HCT116 (cell line): ENCODE data around the gene GTF2H2. TPM values are rescaled to one million over a fixed set of nuclear protein-coding genes. Genes with fewer than 3 reads are reported as not detected.
A peak's percentile ranks its signal among the peaks of the same experiment; 100 is the strongest.

Experiments used
- ATAC-seq: fragments of 200-7000 bp; cut with Tn5 transposase; 2 replicates; pipeline ENCODE4 v1.9.1; 2020; ENCODE audit warnings: mild to moderate bottlenecking, moderate library complexity
- BruUV-seq: library from RNA; stranded (reverse); fragments of 400-500 nt; replicated peaks from 2 replicates; lab custom pipeline; 2021; lab: Mats Ljungman, UMichigan
- CTCF ChIA-PET: fragments of 300-600 bp; sonication (Branson Sonifier 250); formaldehyde crosslinking; loops from one replicate; lab custom pipeline; 2021; ENCODE audit warnings: antibody characterized with exemption; lab: Charles Lee
- POLR2A ChIA-PET: fragments of 300-600, 350-600 bp; sonication (Branson Sonifier 250); formaldehyde crosslinking; loops from one replicate; lab custom pipeline; 2021; ENCODE audit warnings: antibody characterized with exemption; lab: Charles Lee
- RAD21 ChIA-PET, 2 experiments: fragments of 300-600 bp; sonication (Branson Sonifier 250); formaldehyde crosslinking; loops; one replicate each; lab custom pipeline; 2023; ENCODE audit warnings: low total read pairs in 2 of 2; ENCODE audit not compliant: uncharacterized antibody in 2 of 2, unreplicated experiment in 2 of 2, low non-redundant PET in 1 of 2; lab: Charles Lee
- DNase-seq: peaks from one replicate; pipeline ENCODE4 v3.0.0-alpha.2; 2010; ENCODE audit warnings: low read depth, low spot score
- H2AFZ ChIP-seq: fragments of 200-600 bp; shearing (Covaris generic), sonication (generic); 2 replicates; pipeline ENCODE4 v1.6.1; 2017; ENCODE audit warnings: low read depth, mixed run types, mixed read lengths, antibody characterized with exemption, low read length; ENCODE audit not compliant: poor library complexity, severe bottlenecking
- H3K27ac ChIP-seq: 2 replicates; pipeline ENCODE4 v1.5.1; 2012; ENCODE audit warnings: low read depth, low read length
- H3K27me3 ChIP-seq: fragments of 200-600 bp; sonication (generic); 2 replicates; pipeline ENCODE4 v1.6.1; 2016; ENCODE audit warnings: mixed run types, low read length, mixed read lengths; ENCODE audit not compliant: insufficient read depth
- H3K36me3 ChIP-seq, 2 experiments: fragments of 200-500 bp in 1 of 2; fragments of 200-600 bp in 1 of 2; sonication (Bioruptor generic) in 1 of 2; sonication (generic) in 1 of 2; 2 replicates each; pipeline versions ENCODE4 v1.5.1 to v1.6.1; 2014 to 2016; ENCODE audit warnings: low read length in 2 of 2, inconsistent platforms in 1 of 2, mixed read lengths in 1 of 2, mixed run types in 1 of 2; ENCODE audit not compliant: insufficient read depth in 2 of 2, control insufficient read depth in 1 of 2
- H3K4me1 ChIP-seq, 2 experiments: fragments of 200-600 bp in 1 of 2; sonication (generic) in 1 of 2; 2 replicates each; pipeline versions ENCODE4 v1.5.1 to v1.6.1; 2012 to 2017; ENCODE audit warnings: low read length in 2 of 2, inconsistent platforms in 1 of 2, mild to moderate bottlenecking in 1 of 2, mixed read lengths in 1 of 2, mixed run types in 1 of 2, moderate library complexity in 1 of 2; ENCODE audit not compliant: insufficient read depth in 2 of 2, control insufficient read depth in 1 of 2
- H3K4me2 ChIP-seq: fragments of 200-600 bp; sonication (generic); 2 replicates; pipeline ENCODE4 v1.6.1; 2017; ENCODE audit warnings: mixed run types, low read length, mixed read lengths
- H3K4me3 ChIP-seq, 2 experiments: fragments of 200-600 bp in 1 of 2; sonication (generic) in 1 of 2; replicated peaks in 1 of 2; 2 replicates each; pipeline ENCODE4 v1.5.1; 2011 to 2016; ENCODE audit warnings: low read length in 2 of 2, control low read depth in 1 of 2, low read depth in 1 of 2, mild to moderate bottlenecking in 1 of 2, mixed read lengths in 1 of 2, mixed run types in 1 of 2
- H3K79me2 ChIP-seq: fragments of 200-600 bp; sonication (generic); 2 replicates; pipeline ENCODE4 v1.6.1; 2017; ENCODE audit warnings: mild to moderate bottlenecking, mixed run types, low read length, moderate library complexity, mixed read lengths; ENCODE audit not compliant: insufficient read depth
- H3K9ac ChIP-seq: fragments of 200-600 bp; sonication (generic); 2 replicates; pipeline ENCODE4 v1.6.1; 2016; ENCODE audit warnings: low read length, mixed read lengths
- H3K9me2 ChIP-seq: fragments of 200-600 bp; sonication (generic), shearing (Covaris generic); 2 replicates; pipeline ENCODE4 v1.6.1; 2017; ENCODE audit warnings: mixed run types, mild to moderate bottlenecking, moderate library complexity; ENCODE audit not compliant: insufficient read depth
- H3K9me3 ChIP-seq, 2 experiments: fragments of 200-500 bp in 1 of 2; fragments of 200-600 bp in 1 of 2; sonication (Bioruptor generic) in 1 of 2; sonication (generic) in 1 of 2; 2 replicates each; pipeline ENCODE4 v1.6.1; 2014 to 2017; ENCODE audit warnings: low read length in 2 of 2, mixed read lengths in 2 of 2, inconsistent platforms in 1 of 2, low read depth in 1 of 2, mild to moderate bottlenecking in 1 of 2, mixed run types in 1 of 2, moderate library complexity in 1 of 2; ENCODE audit not compliant: control insufficient read depth in 1 of 2, insufficient read depth in 1 of 2
- H4K20me1 ChIP-seq: fragments of 200-600 bp; sonication (generic), shearing (Covaris generic); 2 replicates; pipeline ENCODE4 v1.6.1; 2017; ENCODE audit warnings: mixed run types, mild to moderate bottlenecking, moderate library complexity; ENCODE audit not compliant: insufficient read depth
- CBX3 ChIP-seq: IDR thresholded peaks from 2 replicates; pipeline ENCODE4 v1.6.1; 2012; ENCODE audit warnings: low read depth
- CEBPB ChIP-seq: IDR thresholded peaks from 2 replicates; pipeline ENCODE4 v1.6.1; 2012; ENCODE audit warnings: low read depth
- EGR1 ChIP-seq: IDR thresholded peaks from 2 replicates; pipeline ENCODE4 v1.6.1; 2012; ENCODE audit warnings: low read depth
- ELF1 ChIP-seq: IDR thresholded peaks from 2 replicates; pipeline ENCODE4 v1.6.1; 2012; ENCODE audit warnings: low read depth, borderline replicate concordance
- EZH2phosphoT487 ChIP-seq: fragments of 200-600 bp; IDR thresholded peaks from 2 replicates; pipeline ENCODE4 v1.6.1; 2018; ENCODE audit warnings: antibody characterized with exemption, borderline replicate concordance
- FOSL1 ChIP-seq: IDR thresholded peaks from 2 replicates; pipeline ENCODE4 v1.6.1; 2012; ENCODE audit warnings: low read depth
- JUND ChIP-seq: IDR thresholded peaks from 2 replicates; pipeline ENCODE4 v1.6.1; 2012
- POLR2A ChIP-seq: IDR thresholded peaks from 2 replicates; pipeline ENCODE4 v1.7.0; 2011; ENCODE audit warnings: borderline replicate concordance; ENCODE audit not compliant: insufficient read depth, insufficient read length; ENCODE audit errors: extremely low read depth
- POLR2AphosphoS5 ChIP-seq: IDR thresholded peaks from 2 replicates; pipeline ENCODE4 v1.6.1; 2011; ENCODE audit warnings: mild to moderate bottlenecking, low read depth, low read length, moderate library complexity
- RAD21 ChIP-seq: IDR thresholded peaks from 2 replicates; pipeline ENCODE4 v1.6.1; 2012; ENCODE audit warnings: low read depth, mild to moderate bottlenecking
- SIN3A ChIP-seq: IDR thresholded peaks from 2 replicates; pipeline ENCODE4 v1.6.1; 2012; ENCODE audit warnings: low read depth
- SRF ChIP-seq: IDR thresholded peaks from 2 replicates; pipeline ENCODE4 v1.6.1; 2012; ENCODE audit warnings: low read depth
- YY1 ChIP-seq: IDR thresholded peaks from 2 replicates; pipeline ENCODE4 v1.6.1; 2011; ENCODE audit warnings: low read length, low read depth, moderate library complexity, mild to moderate bottlenecking; ENCODE audit not compliant: insufficient replicate concordance; ENCODE audit errors: extremely low read depth
- intact Hi-C: fragments of 100-400 bp; cut with micrococcal nuclease; formaldehyde crosslinking; loops from 2 replicates; pipeline ENCODE4 v1.10.0; 2022
- total RNA-seq: library from RNA; stranded (reverse); gene quantifications from one replicate; pipeline ENCODE4 v1.2.1, GENCODE V29; 2021; ENCODE audit not compliant: unreplicated experiment
- TF ChIP-seq, protein P1 (sequence below): IDR thresholded peaks from 2 replicates; pipeline ENCODE4 v1.6.1; 2012
- TF ChIP-seq, protein P2 (sequence below): IDR thresholded peaks from 2 replicates; pipeline ENCODE4 v1.6.1; 2012
- TF ChIP-seq, protein P3 (sequence below): IDR thresholded peaks from 2 replicates; pipeline ENCODE4 v1.6.1; 2011; ENCODE audit warnings: mild to moderate bottlenecking, low read length, moderate library complexity; ENCODE audit not compliant: insufficient replicate concordance; ENCODE audit errors: extremely low read depth
- TF ChIP-seq, protein P4 (sequence below), 3 experiments: fragments of 200-600 bp in 1 of 3; sonication (generic) in 1 of 3; IDR thresholded peaks in 2 of 3; conservative IDR thresholded peaks in 1 of 3; 2 replicates each; pipeline ENCODE4 v1.5.1; 2012 to 2017; ENCODE audit warnings: low read depth in 2 of 3, low read length in 2 of 3, antibody characterized with exemption in 1 of 3, borderline replicate concordance in 1 of 3, control low read depth in 1 of 3, mild to moderate bottlenecking in 1 of 3, mixed read lengths in 1 of 3, mixed run types in 1 of 3, moderate library complexity in 1 of 3; ENCODE audit not compliant: insufficient read depth in 1 of 3

Gene GTF2H2
- total RNA-seq, 1 experiment from 2014 or later = 37.8 TPM

DNA sequence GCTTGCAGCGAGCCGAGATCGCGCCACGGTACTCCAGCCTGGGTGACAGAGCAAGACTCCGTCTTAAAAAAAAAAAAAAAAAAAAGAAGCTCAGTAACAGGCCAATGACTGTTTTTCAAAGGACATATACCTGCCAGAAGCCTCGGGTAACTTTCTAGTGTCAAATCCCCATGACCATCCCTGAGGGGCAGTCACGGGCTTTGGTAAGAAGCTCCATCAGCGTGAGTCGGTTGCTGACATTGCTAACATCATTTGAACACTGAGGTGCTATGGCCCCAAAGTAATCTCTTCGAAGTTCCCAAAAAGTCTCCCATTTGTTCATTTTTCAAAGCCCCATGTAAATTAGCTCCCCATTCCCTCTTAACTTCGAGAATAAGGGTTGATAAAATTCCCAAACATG is 53.9 kb downstream of the GTF2H2 start:
- ATAC-seq = peak; percentile 58; the same call in 1 of the 2 replicates
- BruUV-seq = no TSS peak
- CTCF ChIA-PET = no interaction called here

DNA sequence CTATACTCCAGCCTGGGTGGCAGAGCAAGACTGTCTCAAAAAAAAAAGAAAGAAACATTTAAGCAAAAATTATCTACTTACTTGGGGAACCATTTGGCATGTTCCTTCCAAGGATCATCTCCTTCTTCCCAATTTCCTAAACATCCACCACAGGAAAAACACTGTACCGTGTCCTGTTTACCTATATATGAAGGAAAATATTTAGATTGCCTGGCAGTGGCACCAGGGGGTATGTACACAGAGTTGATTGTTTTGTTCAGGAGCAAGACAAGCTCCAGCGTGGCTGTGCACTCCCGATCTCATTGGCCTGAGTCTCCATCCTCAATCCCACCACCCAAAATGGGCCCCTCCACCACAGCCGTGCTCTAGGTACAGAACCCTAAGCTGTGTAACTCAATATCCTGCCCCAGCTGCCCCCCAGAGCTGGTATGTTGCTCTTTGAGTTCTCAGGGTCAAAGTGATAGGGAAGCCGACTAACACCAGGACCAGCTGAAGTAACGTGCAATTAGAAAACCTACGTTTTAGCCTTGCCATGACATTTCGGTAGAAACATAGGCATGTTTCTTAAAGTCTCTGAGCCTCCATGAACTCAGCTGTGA is 56.2 kb downstream of the GTF2H2 start:
- Histone ChIP-seq H3K79me2 (no peaks in the 10 kb centered on the region), H3K4me2 (no peak overlapping the region), H2AFZ (no peak overlapping the region), H3K27me3 (no peaks in the 10 kb centered on the region), H3K4me3 (no peak overlapping the region), H3K9ac (no peak overlapping the region), H3K9me3 (no peaks in the 10 kb centered on the region), H3K27ac (no peak overlapping the region), H4K20me1 (no peaks in the 10 kb centered on the region), H3K4me1 (no peaks in the 10 kb centered on the region), H3K36me3 (no peaks in the 10 kb centered on the region), H3K9me2 (no peaks in the 10 kb centered on the region)
- POLR2A ChIA-PET = no interaction called here
- intact Hi-C loops = no loop called here
- RAD21 ChIA-PET = no interaction called here
- CTCF ChIA-PET = no interaction called here
- DNase-seq = no peak
- no TSS peak for BruUV-seq
- no peak for ATAC-seq
- TF ChIP-seq, protein P1, sequence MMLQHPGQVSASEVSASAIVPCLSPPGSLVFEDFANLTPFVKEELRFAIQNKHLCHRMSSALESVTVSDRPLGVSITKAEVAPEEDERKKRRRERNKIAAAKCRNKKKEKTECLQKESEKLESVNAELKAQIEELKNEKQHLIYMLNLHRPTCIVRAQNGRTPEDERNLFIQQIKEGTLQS = no peak
- TF ChIP-seq CBX3 (no peak), POLR2A (no peak), CEBPB (no peak), YY1 (no peak), ELF1 (no peak), SIN3A (no peak), EGR1 (no peak), POLR2AphosphoS5 (no peak)
- TF ChIP-seq, protein P2, sequence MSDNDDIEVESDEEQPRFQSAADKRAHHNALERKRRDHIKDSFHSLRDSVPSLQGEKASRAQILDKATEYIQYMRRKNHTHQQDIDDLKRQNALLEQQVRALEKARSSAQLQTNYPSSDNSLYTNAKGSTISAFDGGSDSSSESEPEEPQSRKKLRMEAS = no peak
- TF ChIP-seq, protein P3, sequence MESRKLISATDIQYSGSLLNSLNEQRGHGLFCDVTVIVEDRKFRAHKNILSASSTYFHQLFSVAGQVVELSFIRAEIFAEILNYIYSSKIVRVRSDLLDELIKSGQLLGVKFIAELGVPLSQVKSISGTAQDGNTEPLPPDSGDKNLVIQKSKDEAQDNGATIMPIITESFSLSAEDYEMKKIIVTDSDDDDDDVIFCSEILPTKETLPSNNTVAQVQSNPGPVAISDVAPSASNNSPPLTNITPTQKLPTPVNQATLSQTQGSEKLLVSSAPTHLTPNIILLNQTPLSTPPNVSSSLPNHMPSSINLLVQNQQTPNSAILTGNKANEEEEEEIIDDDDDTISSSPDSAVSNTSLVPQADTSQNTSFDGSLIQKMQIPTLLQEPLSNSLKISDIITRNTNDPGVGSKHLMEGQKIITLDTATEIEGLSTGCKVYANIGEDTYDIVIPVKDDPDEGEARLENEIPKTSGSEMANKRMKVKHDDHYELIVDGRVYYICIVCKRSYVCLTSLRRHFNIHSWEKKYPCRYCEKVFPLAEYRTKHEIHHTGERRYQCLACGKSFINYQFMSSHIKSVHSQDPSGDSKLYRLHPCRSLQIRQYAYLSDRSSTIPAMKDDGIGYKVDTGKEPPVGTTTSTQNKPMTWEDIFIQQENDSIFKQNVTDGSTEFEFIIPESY = no peak

More for the DNA sequence above, 53.9 kb downstream of the GTF2H2 start:
- TF ChIP-seq EGR1 (no peak), JUND (no peak), CEBPB (no peak), FOSL1 (no peak), SRF (no peak), RAD21 (peak; percentile 25; the same call in 1 of the 2 replicates), EZH2phosphoT487 (no peak)
- TF ChIP-seq, protein P4, sequence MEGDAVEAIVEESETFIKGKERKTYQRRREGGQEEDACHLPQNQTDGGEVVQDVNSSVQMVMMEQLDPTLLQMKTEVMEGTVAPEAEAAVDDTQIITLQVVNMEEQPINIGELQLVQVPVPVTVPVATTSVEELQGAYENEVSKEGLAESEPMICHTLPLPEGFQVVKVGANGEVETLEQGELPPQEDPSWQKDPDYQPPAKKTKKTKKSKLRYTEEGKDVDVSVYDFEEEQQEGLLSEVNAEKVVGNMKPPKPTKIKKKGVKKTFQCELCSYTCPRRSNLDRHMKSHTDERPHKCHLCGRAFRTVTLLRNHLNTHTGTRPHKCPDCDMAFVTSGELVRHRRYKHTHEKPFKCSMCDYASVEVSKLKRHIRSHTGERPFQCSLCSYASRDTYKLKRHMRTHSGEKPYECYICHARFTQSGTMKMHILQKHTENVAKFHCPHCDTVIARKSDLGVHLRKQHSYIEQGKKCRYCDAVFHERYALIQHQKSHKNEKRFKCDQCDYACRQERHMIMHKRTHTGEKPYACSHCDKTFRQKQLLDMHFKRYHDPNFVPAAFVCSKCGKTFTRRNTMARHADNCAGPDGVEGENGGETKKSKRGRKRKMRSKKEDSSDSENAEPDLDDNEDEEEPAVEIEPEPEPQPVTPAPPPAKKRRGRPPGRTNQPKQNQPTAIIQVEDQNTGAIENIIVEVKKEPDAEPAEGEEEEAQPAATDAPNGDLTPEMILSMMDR (IDR thresholded peaks at IDR 0.05 in 2 of 3, conservative IDR thresholded peaks at IDR 0.05 in 1 of 3; ENCODE audit: borderline replicate concordance in 1 of 3, insufficient read depth in 1 of 3, low read depth in 2 of 3, low read length in 2 of 3) = peak in 1 of 3 experiments; percentile 18; a peak in 1 of 6 replicates
- Histone ChIP-seq H3K9me2 (no peaks in the 10 kb centered on the region), H3K9me3 (no peaks in the 10 kb centered on the region), H3K4me3 (no peak overlapping the region), H3K4me2 (no peak overlapping the region), H3K4me1 (no peaks in the 10 kb centered on the region), H3K9ac (no peak overlapping the region), H2AFZ (no peak overlapping the region), H3K27ac (no peak overlapping the region), H3K36me3 (no peaks in the 10 kb centered on the region), H3K27me3 (no peaks in the 10 kb centered on the region), H4K20me1 (no peaks in the 10 kb centered on the region), H3K79me2 (no peaks in the 10 kb centered on the region)
- no peak for DNase-seq
- POLR2A ChIA-PET = no interaction called here
- intact Hi-C loops = no loop called here
- RAD21 ChIA-PET = no interaction called here
